ENCODE results near the gene GLYATL2.
A peak's percentile ranks its signal among the peaks of the same experiment; 100 is the strongest.

Gene GLYATL2

DNA sequence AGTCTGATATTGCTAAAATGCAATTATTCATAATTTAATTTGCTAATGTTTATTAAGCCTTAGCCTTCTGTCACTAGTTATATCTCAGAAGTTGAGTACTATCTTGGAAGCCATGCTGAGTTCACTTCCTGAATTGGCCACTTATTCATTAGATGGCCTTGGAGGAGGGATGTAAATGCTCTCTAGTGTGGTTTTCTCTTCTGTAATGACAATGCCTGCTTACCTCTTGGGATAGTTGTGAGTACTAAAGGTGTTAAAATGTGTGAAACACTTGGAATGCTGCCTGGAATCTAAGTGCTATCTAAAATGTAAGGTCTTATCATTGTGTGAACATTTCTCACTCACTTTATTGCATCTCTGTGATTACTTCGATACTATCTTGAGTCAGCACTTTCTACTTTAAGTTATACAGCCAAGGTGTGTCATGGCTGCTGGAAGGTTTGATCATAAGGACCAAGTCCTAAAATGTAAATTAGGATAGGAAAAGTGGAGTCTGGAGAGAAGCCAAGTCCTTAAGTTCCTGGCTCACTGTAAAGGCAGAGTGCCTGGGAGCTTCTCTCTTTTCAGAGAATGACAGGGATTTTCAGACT, 12.4 kb downstream of the GLYATL2 start:
- DNase-seq (ENCODE audit: insufficient read length, low spot score): no peak
- no peak for TF ChIP-seq POLR2A (IDR thresholded peaks at IDR 0.05; ENCODE audit: low read depth, low read length)
- FAIRE-seq: no peak

- no peak for FAIRE-seq
- no peak for DNase-seq (ENCODE audit: insufficient read length, low spot score)
- TF ChIP-seq POLR2A (IDR thresholded peaks at IDR 0.05; ENCODE audit: low read depth, low read length): no peak
Measured at GRCh38 chr11:58830673-58831301, 13.7 kb downstream of the GLYATL2 start.

DNA sequence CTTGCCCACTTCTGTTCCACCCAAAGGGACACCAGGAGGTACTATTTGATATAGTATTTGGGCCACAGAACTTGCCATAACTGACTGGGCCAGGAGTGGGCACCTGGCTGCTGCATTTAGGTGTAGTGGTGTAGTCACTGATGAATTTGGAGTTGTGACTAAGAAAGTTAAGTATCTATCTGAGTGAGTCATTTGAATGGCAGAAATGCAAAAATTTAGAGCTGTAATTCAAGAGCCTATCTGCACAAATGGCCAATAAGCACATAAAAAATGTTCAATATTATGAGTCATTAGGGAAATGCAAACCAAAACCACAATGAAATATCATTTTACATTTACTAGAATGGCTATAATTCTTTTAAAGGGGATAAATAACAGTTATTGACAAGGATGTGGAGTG, 14.7 kb downstream of the GLYATL2 start:
- FAIRE-seq (no peak), DNase-seq (ENCODE audit: insufficient read length, low spot score) (no peak)
- TF ChIP-seq POLR2A (IDR thresholded peaks at IDR 0.05; ENCODE audit: low read depth, low read length): no peak

GRCh38 chr11:58813693-58814092, 30.8 kb downstream of the GLYATL2 start:
- DNase-seq (ENCODE audit: insufficient read length, low spot score): no peak
- no peak for TF ChIP-seq POLR2A (IDR thresholded peaks at IDR 0.05; ENCODE audit: low read depth, low read length)
- no peak for FAIRE-seq

DNA sequence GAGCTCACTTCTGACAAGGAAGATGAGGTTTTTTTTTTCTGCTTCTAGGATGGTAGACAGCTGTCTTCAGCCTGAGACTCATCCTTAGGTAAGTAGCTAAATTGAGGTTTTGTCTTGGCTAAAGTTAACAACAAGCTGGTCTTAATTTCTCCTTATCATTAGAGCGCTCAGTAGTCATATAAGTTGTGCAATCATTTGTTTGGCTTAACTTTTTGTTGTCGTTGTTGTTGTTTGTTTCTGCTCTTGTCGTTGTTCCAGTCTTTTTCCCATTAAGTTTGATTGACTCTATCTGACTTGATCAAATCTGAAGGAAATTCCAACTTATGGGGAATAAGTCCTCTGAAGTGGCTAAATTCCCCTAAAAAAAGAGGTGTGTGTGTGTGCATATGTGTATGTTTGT, 33.0 kb downstream of the GLYATL2 start:
- no peak for FAIRE-seq
- DNase-seq (ENCODE audit: insufficient read length, low spot score): no peak
- no peak for TF ChIP-seq POLR2A (IDR thresholded peaks at IDR 0.05; ENCODE audit: low read depth, low read length)

DNA sequence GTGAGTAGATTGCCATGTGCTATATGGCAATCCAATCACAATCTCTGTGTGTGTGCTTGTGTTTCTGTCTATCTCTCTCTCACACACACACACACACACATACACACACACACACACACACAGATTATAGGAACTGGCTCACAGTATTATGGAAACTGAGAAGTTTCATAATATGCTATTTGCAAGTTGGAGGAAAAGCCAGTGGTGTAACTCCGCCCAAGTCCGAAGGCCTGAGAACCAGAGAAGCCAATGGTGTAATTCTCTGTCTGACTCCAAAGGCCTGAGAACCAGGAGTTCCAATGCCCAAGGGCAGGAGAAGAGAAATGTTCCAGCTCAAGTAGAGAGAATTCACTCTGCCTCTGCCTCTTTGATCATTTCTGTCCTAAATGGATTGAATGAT, 37.2 kb downstream of the GLYATL2 start:
- DNase-seq (ENCODE audit: insufficient read length, low spot score) (no peak), FAIRE-seq (no peak)
- no peak for TF ChIP-seq POLR2A (IDR thresholded peaks at IDR 0.05; ENCODE audit: low read depth, low read length)

DNA sequence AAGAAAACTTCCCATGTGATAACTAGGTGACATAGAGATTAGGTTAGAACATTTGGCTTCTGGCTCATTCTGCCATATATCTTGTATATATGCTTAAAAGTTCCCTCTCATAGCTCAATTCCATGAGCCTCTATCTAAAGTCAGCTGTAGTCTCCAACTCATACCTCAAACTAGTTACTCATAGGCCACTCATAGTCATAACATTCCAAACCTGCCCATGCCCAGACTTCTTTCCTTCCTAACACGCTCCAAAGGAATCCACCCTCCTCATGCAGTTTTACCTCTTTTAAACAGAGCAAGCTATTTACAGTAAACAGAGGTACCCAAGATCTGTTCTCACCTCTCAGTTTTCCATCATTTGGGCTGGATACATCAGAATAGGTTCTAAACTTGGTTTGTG, 39.4 kb downstream of the GLYATL2 start:
- no peak for TF ChIP-seq POLR2A (IDR thresholded peaks at IDR 0.05; ENCODE audit: low read depth, low read length)
- FAIRE-seq (no peak), DNase-seq (ENCODE audit: insufficient read length, low spot score) (no peak)

DNA sequence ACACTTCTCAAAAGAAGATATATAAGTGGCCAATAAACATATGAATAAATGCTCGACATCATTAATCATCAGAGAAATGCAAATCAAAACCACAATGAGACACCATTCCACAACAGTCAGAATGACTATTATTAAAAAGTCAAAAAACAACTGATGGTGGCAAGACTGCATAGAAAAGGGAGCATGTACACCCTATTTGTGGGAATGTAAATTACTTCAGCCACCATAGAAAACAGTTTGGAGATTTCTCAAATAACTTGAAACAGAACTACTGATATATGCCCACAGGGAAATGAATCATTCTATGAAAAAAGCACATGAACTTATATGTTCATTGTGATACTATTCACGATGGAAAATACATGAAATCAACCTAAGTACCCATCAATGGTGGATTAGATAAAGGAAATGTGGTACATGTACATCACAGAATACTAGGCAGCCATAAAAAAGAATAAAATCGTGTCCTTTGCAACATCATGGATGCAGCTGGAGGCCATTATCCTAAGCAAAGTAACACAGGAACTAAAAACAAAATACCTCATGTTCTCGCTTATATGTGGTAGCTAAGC, 42.4 kb downstream of the GLYATL2 start:
- no peak for FAIRE-seq
- no peak for TF ChIP-seq POLR2A (IDR thresholded peaks at IDR 0.05; ENCODE audit: low read depth, low read length)
- DNase-seq (ENCODE audit: insufficient read length, low spot score): no peak

GRCh38 chr11:58801302-58801701, 43.2 kb downstream of the GLYATL2 start:
- DNase-seq (ENCODE audit: insufficient read length, low spot score): no peak
- FAIRE-seq: no peak
- no peak for TF ChIP-seq POLR2A (IDR thresholded peaks at IDR 0.05; ENCODE audit: low read depth, low read length)

GRCh38 chr11:58796333-58796732, 48.2 kb downstream of the GLYATL2 start:
- no peak for TF ChIP-seq POLR2A (IDR thresholded peaks at IDR 0.05; ENCODE audit: low read depth, low read length)
- DNase-seq (ENCODE audit: insufficient read length, low spot score) (no peak), FAIRE-seq (no peak)

GRCh38 chr11:58788355-58789023, 56.0 kb downstream of the GLYATL2 start:
- DNase-seq (ENCODE audit: insufficient read length, low spot score): peak; percentile 25
- FAIRE-seq: peak; percentile 27
- TF ChIP-seq POLR2A (IDR thresholded peaks at IDR 0.05; ENCODE audit: low read depth, low read length): no peak

DNA sequence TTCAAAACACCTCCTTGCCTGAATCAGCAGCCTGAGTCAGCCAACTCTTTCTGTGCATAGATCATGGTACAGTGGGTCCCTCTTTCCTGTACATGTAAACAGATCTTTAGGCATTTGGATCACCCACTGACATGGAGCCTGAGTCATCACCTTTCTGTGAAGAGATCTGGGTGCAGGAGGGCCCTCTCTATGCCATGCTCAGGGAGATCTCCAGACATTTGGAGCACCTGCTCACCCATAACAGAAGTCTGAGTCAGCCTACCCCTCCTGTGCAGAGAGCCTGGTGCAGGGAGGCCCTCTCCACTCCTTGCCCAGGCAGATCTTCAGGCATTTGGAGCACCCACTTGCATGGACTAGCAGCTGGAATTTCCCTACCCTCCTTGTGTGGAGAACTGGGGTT, 56.6 kb downstream of the GLYATL2 start:
- FAIRE-seq (peak; percentile 41), DNase-seq (ENCODE audit: insufficient read length, low spot score) (peak; percentile 5)
- TF ChIP-seq POLR2A (IDR thresholded peaks at IDR 0.05; ENCODE audit: low read depth, low read length): no peak

- no peak for TF ChIP-seq POLR2A (IDR thresholded peaks at IDR 0.05; ENCODE audit: low read depth, low read length)
- FAIRE-seq: no peak
- no peak for DNase-seq (ENCODE audit: insufficient read length, low spot score)
Measured at GRCh38 chr11:58786693-58787092, 57.8 kb downstream of the GLYATL2 start.

DNA sequence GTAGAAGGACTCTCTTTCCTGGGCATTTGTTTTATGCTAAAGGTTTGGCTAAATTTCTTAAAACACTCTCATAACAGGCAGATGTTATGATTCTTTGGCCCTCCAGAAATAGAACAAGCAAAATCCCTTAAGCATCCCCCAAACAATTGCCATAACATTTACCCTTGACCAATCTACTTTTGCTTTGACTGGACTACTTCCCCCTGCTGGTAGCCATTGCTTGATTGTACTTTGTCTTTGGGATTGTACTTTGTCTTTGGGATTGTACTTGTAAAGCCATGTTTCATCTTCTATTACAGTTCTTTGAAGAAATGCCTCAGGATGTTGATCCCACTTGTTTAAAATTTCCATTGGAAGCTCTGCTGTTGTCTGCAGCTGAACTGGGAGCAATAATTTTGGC, 59.5 kb downstream of the GLYATL2 start:
- FAIRE-seq (no peak), DNase-seq (ENCODE audit: insufficient read length, low spot score) (no peak)
- no peak for TF ChIP-seq POLR2A (IDR thresholded peaks at IDR 0.05; ENCODE audit: low read depth, low read length)
